NCI-H524 treated with DMSO at 0.1 percent for 48 hours (cell line): ENCODE measurements around the gene PCIF1.
"Not testable (repeated sequence)": the region's sequence is repeated elsewhere in the genome, so short reads cannot be mapped to it uniquely, and the experiment has no call there.

ENCODE experiments used
- DNase-seq: peaks from one replicate; lab custom pipeline; 2025; lab: John Stamatoyannopoulos, UW

The PCIF1 gene

DNA sequence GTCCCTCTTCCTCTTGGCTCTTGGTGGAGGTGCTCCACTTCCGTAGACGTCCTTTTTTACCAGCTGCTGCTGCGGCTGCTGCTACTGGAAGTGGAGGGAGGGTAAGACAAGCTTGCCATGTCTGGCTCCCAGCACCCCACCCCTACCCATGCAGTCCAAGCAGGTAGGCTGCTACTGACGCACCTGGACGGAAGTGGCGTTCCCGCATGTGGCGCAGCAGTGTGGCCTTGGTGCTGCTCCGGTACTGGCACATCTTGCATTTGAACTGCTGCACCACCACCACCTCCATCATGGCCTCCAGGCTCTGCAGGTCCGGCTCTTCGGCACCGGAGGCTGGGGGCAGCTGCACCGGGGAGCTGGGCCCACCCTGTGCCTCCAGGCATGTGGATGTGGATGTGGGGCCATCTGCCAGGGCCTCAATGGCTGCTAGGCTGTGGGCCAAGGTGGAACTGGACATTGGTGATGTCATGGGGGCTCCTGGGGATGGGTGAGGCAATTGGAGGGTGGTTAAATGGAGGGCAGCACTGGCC is 33.1 kb downstream of the PCIF1 start:
- DNase-seq: no peak

DNA sequence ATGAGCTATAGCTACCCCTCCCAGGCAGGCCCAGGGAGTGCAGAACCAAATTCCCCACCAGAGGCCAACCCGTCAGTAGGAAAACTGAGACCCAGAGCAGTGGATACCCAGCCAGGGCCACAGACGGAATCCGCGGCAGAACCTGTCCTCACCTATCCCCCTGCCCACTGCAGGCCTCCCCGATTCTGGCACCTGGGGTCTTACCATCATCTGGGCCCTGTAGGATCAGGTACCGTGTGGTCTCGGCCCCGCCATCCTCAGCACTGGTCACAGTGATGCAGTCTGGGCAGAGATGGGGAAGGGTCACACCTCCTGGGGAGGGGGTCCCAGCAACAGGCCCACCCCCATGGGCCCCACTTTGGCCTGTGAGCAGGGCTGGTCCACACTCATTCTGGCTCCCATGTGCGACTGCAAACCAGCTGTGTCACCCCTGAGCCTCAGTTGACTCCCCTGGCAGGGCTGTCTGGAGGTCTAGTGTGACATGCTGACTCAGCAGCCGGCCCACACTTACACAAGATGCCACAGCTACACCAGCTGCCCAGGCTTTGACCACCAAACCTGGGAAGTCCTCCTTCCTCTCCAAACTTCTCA is 33.7 kb downstream of the PCIF1 start:
- no peak for DNase-seq

DNA sequence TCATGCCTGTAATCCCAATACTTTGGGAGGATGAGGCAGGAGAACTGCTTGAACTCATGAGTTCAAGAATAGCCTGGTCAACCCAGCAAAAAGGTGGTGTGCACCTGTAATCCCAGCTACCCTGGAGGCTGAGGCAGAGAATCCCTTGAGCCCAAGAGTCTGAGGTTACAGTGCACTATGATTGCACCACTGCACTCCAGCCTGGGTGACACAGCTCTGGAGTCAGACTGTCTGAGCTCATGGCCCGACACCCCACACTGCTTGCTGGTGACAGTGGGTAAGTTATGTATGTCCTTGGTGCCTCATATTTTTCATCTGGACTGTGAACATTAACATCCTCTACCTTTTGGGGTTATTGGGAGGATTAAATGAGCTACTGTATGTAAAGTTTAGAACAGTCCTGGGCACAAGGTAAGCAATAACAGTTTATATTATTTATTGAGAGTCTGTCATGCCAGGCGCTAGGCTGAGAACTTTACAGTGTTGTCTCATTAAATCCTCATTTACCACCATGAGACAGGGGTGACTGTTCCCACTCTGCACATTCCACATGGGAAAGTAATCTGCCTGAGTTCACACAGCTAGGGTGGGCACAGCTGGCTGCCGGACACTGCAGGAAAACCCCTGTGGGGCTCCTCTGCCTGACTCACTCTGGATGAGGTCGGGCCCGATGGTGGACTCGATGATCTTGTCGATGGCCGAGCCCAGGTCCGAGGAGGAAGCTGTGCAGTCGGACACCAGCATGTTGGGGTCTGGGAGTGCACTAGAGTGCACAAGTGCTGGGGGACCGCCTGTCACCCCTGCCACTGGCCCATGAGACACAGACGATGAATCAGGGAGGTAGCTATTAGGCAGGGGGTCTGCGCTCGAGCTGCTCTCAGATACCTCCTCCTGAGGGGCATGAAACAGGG is 34.6 kb downstream of the PCIF1 start:
- no peak for DNase-seq

DNA sequence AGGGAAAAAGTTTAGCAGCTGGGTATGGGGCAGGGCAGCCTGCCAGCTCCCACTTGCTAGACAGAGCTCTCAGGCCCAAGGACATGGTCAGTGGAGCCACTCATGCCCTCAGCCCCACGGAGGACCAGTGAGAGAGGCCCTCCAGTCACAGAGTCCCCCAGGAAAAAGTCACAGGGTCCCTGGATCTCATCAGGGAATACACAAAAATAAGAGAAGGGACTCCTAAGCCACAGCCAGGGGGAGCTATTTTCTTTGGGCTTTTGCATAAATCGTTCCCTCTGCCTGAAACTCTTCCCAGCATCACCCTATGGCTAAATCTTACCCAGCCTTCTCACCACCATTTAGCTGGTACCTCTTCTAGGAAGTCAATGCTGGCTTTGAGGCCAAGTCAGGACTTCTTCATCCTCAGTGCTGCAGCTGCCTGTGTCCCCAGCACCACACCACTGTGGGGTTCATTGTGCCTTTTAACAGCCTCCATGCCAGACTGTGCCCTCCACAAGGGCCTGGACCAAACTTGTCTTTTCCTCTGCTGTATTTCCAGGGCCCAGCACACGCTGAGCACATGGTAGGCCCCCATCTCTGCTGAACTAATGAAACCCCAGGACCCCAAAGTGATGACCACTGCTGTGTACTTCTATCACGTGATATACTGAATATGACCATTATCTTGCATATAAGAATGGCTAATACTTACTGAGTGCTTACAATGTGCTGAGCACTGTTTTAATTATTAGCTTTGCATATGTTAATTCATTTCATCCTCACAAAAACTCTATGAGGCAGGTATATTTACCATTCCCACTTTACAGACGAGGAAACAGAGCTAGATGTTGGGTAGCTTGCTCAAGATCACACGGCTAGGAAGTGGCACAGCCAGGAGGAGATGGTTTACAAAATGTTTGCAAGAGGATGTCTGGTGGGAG is 35.5 kb downstream of the PCIF1 start:
- peak; percentile 27 for DNase-seq

DNA sequence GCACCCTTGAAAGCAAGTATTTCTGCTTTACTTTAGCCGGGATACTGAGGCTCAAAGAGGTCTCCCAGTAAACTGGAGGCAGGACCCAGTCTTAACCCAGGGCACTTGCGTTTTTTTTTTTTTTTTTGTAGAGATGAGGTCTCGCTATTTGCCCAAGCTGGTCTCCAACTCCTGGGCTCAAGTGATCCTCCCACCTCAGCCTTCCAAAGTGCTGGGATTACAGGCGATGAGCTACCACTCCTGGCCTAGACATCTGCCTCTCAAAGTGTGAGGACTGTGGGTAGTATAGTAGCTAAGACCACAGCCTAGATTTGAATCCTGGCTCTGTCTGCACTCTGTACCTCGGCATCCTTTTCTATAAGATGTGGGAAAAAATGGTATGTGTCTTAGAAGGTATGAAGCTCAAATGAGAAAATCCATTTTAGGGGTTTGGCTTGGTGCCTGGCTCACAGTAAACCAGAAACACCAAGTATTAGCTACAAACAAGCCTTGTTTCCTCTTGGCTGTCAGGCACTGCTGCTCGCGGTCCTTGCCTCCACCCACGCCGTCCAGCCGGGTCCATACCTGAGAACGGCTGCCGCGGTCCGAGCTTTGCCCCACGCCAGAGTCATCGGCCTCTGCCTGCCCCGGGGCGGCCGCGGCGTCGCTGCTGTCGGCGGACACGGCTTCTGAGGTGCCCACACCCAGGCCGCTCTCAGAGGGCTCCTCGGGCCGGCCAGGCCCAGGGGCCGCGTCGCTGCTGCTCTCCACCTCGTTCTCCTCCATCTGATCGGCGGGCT is 36.4 kb downstream of the PCIF1 start:
- DNase-seq: no peak

DNA sequence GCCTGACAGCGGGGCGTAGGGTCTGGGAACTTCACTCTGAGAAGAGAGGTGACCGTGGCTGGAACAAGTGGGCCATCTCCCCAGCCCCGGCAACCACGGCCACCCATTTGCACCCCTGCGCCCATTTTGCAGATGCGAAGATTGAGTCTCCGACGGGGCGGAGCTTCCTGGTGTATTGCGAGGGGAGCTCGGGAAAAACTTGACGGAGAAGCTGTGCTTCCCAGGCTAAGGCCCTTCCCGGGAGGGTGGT is 36.9 kb downstream of the PCIF1 start:
- DNase-seq: no peak

DNA sequence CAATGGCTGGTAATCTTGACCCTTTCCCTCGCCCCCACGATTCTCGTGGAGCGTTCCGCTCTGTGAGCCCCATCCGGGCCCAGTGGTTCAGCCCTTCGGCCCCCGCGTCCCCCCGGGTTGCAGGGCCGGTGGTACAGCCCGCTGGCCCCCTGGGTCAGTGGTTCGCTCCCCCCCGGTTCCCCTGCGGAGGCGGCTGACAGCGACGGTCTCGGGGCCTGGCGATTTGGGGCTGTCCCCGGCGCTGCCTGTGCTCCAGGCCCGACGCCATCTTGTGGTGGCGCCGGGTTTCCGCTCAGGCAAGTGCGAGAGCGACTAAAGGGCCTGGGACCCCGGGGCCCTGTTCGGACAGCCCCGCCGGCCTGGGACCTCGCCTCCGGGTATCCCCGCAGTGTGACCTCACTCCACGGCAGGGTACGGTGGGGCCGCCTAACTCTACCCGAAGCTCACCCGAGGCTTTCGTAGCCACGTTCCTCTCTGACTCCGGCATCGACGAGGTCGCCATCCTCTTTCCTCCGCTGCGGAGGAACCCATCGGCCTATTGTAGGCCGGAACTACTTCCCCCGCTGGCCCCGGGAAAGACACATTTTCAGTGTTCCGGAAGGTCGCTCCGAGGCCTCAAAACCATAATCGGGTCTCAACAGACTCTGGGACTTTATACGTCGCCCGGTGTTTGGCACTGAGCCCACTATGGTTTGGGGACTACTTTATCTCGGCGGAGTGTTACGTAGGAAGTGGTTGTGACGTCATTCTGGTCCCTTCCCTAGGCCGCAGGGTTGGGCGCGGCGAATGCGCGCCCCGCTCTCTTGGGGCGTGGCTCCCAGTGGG is 37.4 kb downstream of the PCIF1 start, which contains the start of gene ZNF335:
ZNF335 (minus strand) TSS at position 529 of the 825 bp plus-strand sequence. CDS start 793 bp downstream, outside the sequence.
- DNase-seq: peak; percentile 66

DNA sequence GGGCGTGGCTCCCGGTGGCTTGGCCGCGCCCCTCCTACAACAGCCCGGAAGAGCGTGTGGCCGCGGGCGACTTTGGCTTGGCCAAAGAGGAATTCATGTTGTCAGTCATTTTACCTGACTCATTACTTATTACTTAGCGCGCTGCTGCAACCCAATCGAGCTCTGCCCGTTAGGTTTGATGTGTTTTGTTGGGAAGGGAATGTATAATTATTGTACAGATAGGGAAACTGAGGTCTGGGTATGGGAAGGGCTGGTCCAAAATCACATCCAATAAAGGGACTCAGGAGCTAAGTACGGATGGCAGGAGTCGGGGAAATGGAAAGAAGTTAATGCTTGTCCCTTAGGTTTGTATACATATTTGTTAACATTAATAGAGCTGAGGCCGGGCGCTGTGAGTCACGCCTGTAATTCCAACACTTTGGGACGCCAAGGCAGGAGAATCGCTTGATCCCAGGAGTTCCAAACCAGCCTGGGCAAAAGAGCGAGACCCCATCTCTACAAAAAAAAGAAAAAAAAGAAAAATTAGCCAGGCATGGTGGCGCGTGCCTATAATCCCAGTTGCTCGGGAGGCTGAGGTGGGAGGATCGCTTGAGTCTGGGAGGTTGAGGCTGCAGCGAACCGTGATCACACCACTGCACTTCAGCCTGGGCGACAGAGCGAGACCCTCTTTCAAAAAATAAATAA is 38.2 kb downstream of the PCIF1 start:
- no peak for DNase-seq

DNA sequence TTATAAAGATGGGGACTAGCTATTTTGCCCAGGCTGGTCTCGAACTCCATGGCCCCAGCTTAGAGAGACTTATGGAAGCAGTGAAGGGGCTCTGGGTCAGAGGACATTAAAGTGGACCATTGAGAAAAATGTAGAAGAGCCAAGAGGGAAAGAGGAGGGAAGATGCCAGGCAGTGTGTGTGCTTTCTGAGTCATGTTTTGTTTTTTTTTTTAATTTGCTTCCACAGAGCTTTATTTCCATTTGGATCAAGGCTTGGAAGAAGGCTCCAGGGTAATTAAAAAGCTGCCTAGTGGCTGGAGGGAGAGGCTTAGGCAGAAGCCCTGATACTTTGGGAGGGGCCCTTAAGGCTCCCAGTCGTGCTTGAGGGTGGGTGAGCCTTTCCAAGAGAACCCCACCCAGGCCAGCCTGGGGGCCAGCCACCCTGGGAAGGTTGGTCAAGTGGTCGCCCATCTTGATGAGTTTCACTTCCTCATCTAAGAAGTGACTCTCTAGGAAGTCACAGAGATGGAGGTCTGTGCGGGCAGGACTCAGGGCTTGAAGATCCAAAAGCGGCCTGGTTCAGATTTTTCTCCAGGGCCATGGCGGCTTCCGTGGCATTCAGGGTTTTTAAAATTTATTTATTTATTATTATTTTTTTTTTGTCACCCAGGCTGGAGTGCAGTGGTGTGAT is 40.5 kb downstream of the PCIF1 start:
- DNase-seq: no peak

DNA sequence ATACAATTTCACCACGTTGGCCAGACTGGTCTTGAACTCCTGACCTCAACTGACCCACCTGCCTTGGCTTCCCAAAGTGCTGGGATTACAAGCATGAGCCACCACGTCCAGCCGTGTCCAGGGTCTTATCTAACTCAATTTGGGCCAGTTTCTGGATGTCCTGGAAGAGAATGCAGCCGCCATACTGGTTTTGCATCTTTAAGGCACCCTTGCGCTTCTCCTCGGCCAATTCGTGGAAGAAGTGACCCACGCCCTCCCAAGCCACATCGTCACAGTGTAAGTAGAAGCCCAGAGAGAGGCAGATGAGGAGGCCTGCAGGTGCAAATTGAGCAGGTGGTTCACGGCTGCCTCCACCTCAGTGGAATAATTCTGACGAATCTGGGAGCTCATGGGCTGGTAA is 41.2 kb downstream of the PCIF1 start:
- no peak for DNase-seq

DNA sequence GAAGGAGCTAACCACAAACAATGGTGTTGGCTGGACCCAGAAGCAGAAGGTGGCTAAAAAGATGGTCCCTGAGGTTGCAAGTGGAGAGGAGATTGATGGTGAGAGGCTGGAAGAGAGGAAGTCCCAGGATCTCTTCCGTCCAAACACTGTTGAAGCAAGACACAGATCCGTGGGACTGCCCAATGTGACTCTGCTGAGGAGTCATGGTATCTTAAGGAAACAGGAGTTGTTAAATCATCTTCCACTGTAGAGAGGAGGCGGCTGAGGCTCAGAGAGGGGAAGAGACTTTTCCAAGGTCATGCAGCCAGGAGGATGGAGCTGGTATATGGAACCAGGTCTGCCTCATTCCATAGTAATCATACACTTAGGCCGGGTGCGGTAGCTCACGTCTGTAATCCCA is 41.6 kb downstream of the PCIF1 start:
- DNase-seq: no peak

DNA sequence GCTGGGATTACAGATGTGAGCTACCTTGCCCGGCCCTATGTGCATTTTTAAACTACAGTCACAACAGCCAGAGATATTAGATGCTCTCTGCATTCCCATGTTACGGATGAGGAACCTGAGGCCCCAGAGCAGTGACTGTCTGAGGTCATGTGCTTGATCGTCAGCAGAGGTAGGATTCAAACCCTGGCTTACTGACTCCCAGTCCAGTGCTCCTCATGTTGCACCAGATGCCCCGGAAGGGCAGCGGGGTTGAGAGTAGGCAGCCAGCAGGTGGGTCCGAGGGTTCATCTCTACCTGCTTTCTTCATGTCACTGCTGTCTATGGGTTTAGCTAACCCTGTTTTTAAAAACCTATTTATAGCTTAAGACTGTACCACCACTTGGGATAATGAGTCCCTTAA is 46.8 kb downstream of the PCIF1 start:
- DNase-seq: no peak

DNA sequence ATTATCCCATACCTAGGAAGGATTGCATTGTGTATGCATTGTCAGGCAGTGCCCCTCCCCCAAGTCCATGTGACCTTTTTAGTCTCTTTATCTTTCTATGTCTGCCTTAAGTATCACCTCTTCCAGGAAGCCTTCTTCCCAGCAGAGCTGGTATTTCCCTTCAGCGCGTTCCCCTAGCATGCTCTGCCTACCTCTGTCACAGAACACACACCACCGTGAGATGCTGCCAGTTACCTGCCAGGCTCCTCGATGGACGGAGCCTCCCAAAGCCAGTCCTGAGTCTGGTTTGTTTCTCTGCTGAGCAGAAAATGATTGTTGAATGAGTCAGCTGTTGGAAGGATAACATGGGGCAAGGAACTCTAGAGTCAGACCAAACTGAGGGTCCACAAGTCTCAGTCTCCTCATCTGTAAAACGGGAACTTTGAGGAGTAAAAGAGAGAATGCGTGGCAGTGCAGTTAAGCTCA is 48.8 kb downstream of the PCIF1 start:
- no peak for DNase-seq

DNA sequence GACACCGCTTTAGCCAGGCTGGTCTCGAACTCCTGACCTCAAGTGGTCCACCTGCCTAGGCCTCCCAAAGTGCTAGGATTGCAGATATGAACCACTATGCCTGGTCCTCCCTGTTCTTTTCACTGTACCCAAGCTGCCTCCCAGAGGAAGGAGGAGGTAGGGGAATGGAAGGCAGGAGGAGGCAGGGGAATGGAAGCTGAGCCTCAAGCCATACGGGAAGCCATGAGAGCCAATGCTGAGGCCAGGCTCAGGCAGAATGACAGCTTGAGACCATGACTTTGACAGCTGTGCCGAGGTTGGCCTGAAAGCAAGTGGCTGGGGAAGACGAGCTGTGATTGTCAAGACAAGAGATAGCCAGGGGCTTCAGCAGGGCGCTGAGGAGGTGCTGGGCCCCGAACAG is 51.1 kb downstream of the PCIF1 start:
- DNase-seq: no peak

DNA sequence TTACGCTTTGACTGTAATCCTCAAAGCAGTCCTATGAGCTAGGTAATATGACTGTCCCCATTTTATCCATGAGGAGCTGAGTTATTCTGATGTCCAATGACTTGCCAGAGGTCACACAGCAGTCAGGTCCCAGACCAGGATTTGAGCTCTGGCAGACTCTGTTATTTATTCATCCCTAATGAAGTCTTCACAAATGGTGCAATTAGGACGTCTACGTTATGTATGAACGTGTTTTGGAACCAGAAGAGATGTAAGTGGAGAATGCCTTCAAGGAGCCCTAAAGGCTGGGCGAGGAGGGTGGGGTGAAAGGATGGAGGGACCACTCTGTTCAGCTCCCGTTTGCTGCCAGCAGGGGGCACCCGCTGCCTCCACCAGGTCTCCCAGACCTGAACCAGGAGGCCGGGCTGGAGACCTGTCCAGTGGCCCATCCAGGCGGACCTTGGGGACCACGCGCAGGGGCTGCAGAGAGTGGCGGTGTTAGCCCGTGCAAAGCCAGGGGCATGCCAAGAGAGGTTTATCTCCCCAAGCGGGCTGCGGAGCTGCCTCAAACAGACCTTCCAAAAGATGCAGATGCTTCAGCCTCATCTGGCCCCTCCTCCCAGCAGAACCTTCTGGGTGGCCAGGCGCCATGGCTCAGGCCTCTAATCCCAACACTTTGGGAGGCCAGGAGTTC is 52.8 kb downstream of the PCIF1 start:
- no peak for DNase-seq

DNA sequence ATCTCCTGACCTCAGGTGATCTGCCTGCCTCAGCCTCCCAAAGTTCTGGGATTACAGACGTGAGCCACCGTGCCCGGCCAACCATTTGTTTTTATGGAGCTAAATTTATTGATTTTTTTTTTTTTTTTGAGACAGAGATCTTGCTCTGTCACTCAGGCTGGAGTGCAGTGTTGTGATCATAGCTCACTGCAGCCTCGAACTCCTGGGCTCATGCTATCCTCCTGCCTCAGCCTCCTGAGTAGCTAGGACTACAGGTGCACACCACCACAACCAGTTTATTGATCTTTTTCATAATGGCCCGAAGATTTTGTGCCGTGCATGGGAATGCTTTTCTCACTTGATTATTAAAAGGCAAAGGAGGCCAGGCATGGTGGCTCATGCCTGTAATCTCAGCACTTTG is 54.3 kb downstream of the PCIF1 start:
- not testable (repeated sequence) for DNase-seq

DNA sequence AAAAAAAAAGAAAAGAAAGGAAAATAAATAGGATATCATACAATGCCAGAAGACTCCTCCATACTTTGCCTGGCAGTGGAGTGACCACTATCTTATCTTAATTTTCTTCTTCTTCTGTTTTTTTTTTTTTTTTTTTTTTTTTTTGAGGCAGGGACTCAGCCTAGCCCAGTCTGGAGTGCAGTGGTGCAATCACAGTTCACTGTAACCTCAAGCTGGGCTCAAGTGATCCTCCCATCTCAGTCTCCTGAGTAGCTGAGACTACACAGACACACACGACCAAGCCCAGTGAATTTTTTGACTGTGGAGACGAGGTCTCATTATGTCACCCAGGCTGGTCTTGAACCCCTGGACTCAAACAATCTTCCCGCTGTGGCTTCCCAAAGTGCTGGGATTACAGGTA is 57.1 kb downstream of the PCIF1 start:
- no peak for DNase-seq

DNA sequence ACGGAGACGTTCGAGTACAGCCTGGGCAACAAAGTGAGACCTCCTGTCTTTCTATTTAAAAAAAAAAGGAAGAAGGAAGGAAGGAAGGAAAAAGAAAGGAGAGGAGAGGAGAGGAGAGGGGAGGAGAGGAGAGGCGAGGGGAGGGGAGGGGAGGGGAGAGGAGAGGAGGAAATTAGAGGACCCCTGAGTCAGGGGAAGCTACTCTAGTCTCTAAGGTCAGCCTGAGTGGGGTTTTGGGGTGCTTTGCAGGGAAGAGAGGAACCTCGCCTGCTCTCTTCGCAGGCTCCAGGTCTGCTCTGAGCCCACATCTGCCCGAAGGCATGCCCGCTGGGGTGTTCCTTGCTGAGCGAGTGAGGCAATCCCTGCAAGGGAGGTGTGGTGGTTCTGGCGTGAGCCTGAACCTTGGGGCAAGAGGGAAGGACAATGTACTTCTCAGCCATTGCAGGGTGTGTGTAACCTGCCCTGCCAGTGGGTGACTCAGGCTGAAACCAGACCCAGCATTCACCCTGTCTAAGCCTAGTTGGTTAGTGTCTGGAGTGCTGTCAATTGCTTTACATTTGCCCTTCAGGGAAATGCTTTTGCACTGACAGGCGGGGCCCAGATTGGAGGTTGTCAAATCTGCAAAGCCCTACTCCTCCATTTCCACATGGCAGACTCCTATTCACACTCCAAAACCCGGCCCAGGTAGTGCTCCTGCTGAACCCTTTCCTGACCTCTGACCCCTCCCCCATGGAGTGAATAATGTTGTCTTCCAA is 58.9 kb downstream of the PCIF1 start:
- DNase-seq: no peak
